Brain pericyte (primary cell): Measurements from ENCODE around the gene EEF1AKMT3.
A peak's percentile ranks its signal among the peaks of the same experiment; 100 is the strongest.
"Not testable (repeated sequence)": the region's sequence is repeated elsewhere in the genome, so short reads cannot be mapped to it uniquely, and the experiment has no call there.

Source experiments
- DNase-seq: peaks from one replicate; pipeline ENCODE4 v3.0.0-alpha.2; 2012; ENCODE audit warnings: low read depth, low spot score

EEF1AKMT3 gene

GRCh38 chr12:57765003-57765697 lies 7.3 kb upstream of the EEF1AKMT3 start:
- no peak for DNase-seq

- DNase-seq = no peak
Measured at GRCh38 chr12:57765698-57766463, 6.5 kb upstream of the EEF1AKMT3 start.

- no peak for DNase-seq
Measured at GRCh38 chr12:57766464-57767304, 5.7 kb upstream of the EEF1AKMT3 start, which contains the start of gene CYP27B1. TSS of gene CYP27B1 (minus strand) at chr12:57767078. CDS start at chr12:57767041, 37 bp downstream.

- DNase-seq = no peak
Measured at GRCh38 chr12:57767305-57767698, 5.1 kb upstream of the EEF1AKMT3 start.

- DNase-seq = no peak
Measured at GRCh38 chr12:57767876-57768275, 4.5 kb upstream of the EEF1AKMT3 start.

- DNase-seq = no peak
Measured at GRCh38 chr12:57769594-57769993, 2.8 kb upstream of the EEF1AKMT3 start.

GRCh38 chr12:57770734-57771133 lies 1.7 kb upstream of the EEF1AKMT3 start:
- DNase-seq = no peak

- DNase-seq = no peak
Measured at GRCh38 chr12:57771236-57771872, 1.1 kb upstream of the EEF1AKMT3 start.

- peak; percentile 85 for DNase-seq
Measured at GRCh38 chr12:57771873-57772428, 463 bp upstream of the EEF1AKMT3 start, which contains the start of gene METTL1. TSS of gene METTL1 (minus strand) at chr12:57772105. CDS start at chr12:57772083, 22 bp downstream.

- not testable (repeated sequence) for DNase-seq
Measured at GRCh38 chr12:57774634-57775033, 2.2 kb downstream of the EEF1AKMT3 start.

GRCh38 chr12:57775044-57775443 lies 2.6 kb downstream of the EEF1AKMT3 start:
- DNase-seq = no peak

GRCh38 chr12:57775563-57776246 lies 3.3 kb downstream of the EEF1AKMT3 start:
- no peak for DNase-seq

- DNase-seq = no peak
Measured at GRCh38 chr12:57776247-57776587, 3.8 kb downstream of the EEF1AKMT3 start.

- DNase-seq = no peak
Measured at GRCh38 chr12:57777367-57777766, 5.0 kb downstream of the EEF1AKMT3 start.

- no peak for DNase-seq
Measured at GRCh38 chr12:57777911-57778310, 5.5 kb downstream of the EEF1AKMT3 start.

GRCh38 chr12:57779736-57780135 lies 7.3 kb downstream of the EEF1AKMT3 start:
- no peak for DNase-seq

- no peak for DNase-seq
Measured at GRCh38 chr12:57780284-57780897, 8.0 kb downstream of the EEF1AKMT3 start.

- no peak for DNase-seq
Measured at GRCh38 chr12:57781244-57781643, 8.8 kb downstream of the EEF1AKMT3 start.

- no peak for DNase-seq
Measured at GRCh38 chr12:57781801-57782200, 9.4 kb downstream of the EEF1AKMT3 start.

- no peak for DNase-seq
Measured at GRCh38 chr12:57782243-57782607, 9.8 kb downstream of the EEF1AKMT3 start.
